ENCODE measurements around the gene RALGPS1. TPM values are rescaled to one million over a fixed set of nuclear protein-coding genes. Genes with fewer than 3 reads are reported as not detected.

Gene RALGPS1
- polyA plus RNA-seq, 1 donor: 6.7 TPM

- DNase-seq: no peak
Measured at GRCh38 chr9:126907058-126907457, 7.5 kb upstream of the RALGPS1 start.

GRCh38 chr9:126915281-126915816 lies 767 bp downstream of the RALGPS1 start:
- DNase-seq: no peak

GRCh38 chr9:126915846-126916543 lies 1.4 kb downstream of the RALGPS1 start:
- no peak for DNase-seq

DNA sequence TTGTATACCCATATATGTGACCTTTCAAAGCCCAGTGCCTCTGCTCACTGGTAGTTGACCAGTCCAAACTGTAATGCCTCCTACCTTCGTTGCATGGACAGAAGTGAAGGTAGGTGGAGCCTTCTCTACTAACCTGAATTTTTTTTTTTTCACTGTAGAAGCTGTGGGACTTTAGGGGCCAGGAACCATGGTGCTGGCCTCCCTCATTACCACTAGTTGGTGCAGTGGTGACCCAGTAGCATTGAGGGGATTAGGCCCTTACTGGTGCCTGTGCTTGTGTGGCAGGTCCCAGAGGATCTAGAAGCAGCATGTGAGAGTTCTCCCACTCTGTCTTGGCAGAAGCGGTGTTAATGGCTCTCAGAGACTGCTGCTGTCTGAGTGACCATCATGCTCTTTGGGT lies 2.3 kb downstream of the RALGPS1 start:
- no peak for DNase-seq

GRCh38 chr9:126919193-126919592 lies 4.6 kb downstream of the RALGPS1 start:
- DNase-seq: no peak

- DNase-seq: no peak
Measured at GRCh38 chr9:126925876-126926275, 11.3 kb downstream of the RALGPS1 start.

GRCh38 chr9:126926364-126926763 lies 11.8 kb downstream of the RALGPS1 start:
- no peak for DNase-seq

GRCh38 chr9:126927419-126927818 lies 12.8 kb downstream of the RALGPS1 start:
- no peak for DNase-seq

GRCh38 chr9:126932871-126933321 lies 18.3 kb downstream of the RALGPS1 start:
- no peak for DNase-seq

- DNase-seq: no peak
Measured at GRCh38 chr9:126933334-126933980, 18.9 kb downstream of the RALGPS1 start.

DNA sequence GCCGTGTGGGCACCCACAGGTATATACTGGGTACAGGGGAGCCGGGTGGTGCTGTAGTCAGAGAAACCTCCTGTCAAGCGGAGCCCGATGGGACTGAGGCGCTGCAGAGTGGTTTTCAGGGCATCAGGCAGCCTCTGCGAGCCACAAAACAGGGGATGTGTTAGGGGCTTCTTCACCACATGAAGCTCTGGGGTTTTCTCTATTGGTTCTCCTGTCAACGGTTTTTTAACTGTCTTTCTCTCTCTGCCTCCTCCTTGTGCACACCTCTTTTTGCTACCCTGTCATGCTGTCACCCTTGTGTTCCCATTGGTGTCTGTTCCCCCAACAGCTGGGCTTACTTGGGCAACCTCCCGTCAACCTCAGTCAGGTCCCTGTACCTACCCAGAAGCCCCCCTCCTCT lies 19.9 kb downstream of the RALGPS1 start:
- no peak for DNase-seq

GRCh38 chr9:126935630-126936029 lies 21.0 kb downstream of the RALGPS1 start:
- no peak for DNase-seq

DNA sequence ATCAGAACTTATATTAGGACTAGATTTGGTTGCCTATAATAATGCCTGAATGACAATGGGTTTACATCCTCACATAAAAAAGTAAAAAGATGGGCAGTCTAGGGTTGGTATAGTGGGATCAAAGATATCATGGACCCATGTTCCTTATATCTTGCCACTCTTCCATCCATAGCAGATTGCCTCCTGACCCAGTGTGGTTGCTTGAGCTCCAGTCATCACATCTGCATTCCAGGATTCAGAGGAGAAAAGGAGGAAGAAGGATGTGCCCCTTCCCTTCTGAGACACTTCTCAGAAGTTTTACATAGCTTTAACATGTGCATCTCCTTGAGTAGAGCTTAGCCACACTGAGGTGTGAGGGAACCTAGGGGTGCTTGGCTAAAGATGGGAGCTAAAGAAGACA lies 22.9 kb downstream of the RALGPS1 start:
- DNase-seq: no peak

GRCh38 chr9:126938327-126938726 lies 23.7 kb downstream of the RALGPS1 start:
- no peak for DNase-seq

DNA sequence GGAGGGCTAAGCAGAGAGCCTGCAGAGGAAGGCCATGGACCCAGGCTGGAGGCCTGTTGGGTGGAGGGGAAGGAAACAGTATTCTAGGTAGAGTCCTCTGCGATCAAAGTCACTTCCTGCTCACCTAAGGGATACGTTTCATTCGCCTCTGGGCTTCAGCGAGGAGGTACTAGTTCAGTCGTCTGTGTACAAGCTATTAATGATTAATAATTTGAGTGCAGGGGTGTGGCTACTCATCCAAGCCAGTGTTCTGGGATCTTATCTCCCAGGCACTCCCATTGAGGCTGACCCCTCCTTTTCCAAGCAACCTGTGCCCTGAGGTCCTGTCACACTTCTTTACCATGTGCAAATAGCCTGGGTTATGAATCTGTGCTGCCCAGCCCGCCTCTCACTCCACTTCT lies 25.2 kb downstream of the RALGPS1 start:
- no peak for DNase-seq

- peak; percentile 57 for DNase-seq
Measured at GRCh38 chr9:126942399-126942798, 27.8 kb downstream of the RALGPS1 start.

- DNase-seq: no peak
Measured at GRCh38 chr9:126945682-126946081, 31.1 kb downstream of the RALGPS1 start.

DNA sequence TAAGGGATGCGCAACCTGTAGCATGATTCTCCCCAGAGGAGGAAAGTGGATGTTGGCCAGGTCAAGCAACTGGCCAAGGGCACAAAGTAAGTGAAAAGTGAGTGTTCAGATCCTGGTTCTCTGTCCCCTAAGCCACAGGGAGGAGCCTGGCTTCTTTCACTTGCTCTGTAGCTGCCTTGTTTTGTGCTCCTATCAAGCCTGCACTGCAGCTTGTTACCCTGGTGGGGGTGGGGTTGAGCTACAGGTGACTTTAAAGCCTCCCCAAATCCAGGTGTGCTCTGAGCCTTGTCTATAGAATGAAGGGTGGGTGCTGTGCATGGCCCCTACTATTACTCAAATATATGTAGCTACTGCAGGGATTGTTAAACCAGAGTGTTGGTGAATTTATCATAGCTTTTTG lies 32.9 kb downstream of the RALGPS1 start:
- DNase-seq: no peak

DNA sequence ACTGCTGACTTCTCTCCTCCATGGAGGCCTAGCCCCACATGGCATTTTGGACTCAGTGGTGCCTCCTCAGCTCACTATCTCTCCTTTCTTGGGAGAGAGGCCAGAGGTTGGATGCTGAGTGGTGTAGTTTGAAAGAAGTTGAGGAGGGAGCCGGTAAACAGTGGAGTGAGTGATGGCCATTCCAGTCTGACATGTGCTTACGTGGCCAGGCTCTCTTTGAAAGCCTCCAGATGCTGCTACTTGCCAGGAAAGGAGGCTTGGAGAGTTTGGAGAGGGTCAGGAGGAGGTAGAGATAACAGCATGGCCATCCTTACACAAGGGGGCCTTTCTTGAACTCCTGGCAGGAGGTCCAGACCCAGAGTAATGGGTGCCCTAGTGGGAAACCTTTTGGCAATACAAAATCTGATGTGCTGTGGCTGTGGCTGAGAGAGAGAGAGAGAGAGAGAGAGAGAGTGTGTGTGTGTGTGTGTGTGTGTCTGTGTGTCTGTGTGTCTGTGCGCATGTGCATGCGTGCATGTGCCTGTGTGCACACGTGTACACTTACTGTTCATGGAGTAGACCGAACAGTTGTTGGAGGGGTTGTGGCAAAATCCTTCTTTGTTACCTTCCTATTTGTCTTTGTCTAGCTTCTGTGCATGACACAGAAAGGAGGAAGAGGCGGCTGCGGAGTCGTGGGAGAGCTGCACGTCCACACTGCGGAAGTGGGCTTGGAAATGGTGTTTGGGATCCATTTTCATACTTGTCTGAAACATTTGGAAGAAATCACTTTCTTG lies 37.8 kb downstream of the RALGPS1 start:
- peak; percentile 77 for DNase-seq

- DNase-seq: peak; percentile 85
Measured at GRCh38 chr9:126953041-126953809, 38.6 kb downstream of the RALGPS1 start.

- DNase-seq: no peak
Measured at GRCh38 chr9:126955811-126956210, 41.2 kb downstream of the RALGPS1 start.

GRCh38 chr9:126956917-126957686 lies 42.5 kb downstream of the RALGPS1 start:
- DNase-seq: no peak

All from hindlimb muscle (tissue), 1 donor.